BE2C (cell line): ENCODE data around the gene CPS1.

Source experiments
- DNase-seq: peaks from one replicate; pipeline ENCODE4 v3.0.0-alpha.2; 2020
- H3K27me3 ChIP-seq: fragments of 250-450 bp; sonication (Bioruptor Pico); 2 replicates; pipeline ENCODE4 v1.5.1; 2020; ENCODE audit warnings: mild to moderate bottlenecking
- H3K36me3 ChIP-seq: fragments of 250-450 bp; sonication (Bioruptor Pico); 2 replicates; pipeline ENCODE4 v1.5.1; 2020; ENCODE audit warnings: mild to moderate bottlenecking
- H3K4me1 ChIP-seq: fragments of 250-450 bp; sonication (Bioruptor Pico); 2 replicates; pipeline ENCODE4 v1.5.1; 2020
- H3K4me3 ChIP-seq: 2 replicates; pipeline ENCODE4 v1.5.1; 2011; ENCODE audit warnings: low read depth, low read length
- H3K9me3 ChIP-seq: fragments of 250-450 bp; sonication (Bioruptor Pico); 2 replicates; pipeline ENCODE4 v1.5.1; 2020
- TF ChIP-seq, protein P1 (sequence below): IDR thresholded peaks from 2 replicates; pipeline ENCODE4 v1.5.1; 2012; ENCODE audit warnings: mild to moderate bottlenecking, low read depth, low read length

CPS1 gene

GRCh38 chr2:210524533-210524932 is 31.9 kb upstream of the CPS1 start:
- no peak overlapping the region for H3K4me3 ChIP-seq
- TF ChIP-seq, protein P1, sequence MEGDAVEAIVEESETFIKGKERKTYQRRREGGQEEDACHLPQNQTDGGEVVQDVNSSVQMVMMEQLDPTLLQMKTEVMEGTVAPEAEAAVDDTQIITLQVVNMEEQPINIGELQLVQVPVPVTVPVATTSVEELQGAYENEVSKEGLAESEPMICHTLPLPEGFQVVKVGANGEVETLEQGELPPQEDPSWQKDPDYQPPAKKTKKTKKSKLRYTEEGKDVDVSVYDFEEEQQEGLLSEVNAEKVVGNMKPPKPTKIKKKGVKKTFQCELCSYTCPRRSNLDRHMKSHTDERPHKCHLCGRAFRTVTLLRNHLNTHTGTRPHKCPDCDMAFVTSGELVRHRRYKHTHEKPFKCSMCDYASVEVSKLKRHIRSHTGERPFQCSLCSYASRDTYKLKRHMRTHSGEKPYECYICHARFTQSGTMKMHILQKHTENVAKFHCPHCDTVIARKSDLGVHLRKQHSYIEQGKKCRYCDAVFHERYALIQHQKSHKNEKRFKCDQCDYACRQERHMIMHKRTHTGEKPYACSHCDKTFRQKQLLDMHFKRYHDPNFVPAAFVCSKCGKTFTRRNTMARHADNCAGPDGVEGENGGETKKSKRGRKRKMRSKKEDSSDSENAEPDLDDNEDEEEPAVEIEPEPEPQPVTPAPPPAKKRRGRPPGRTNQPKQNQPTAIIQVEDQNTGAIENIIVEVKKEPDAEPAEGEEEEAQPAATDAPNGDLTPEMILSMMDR = no peak
- H3K4me1 ChIP-seq = no peaks in the 10 kb centered on the region
- no peaks in the 10 kb centered on the region; the same call in 1 of the 2 replicates for H3K27me3 ChIP-seq
- DNase-seq = no peak
- no peaks in the 10 kb centered on the region for H3K9me3 ChIP-seq
- H3K36me3 ChIP-seq = no peaks in the 10 kb centered on the region

DNA sequence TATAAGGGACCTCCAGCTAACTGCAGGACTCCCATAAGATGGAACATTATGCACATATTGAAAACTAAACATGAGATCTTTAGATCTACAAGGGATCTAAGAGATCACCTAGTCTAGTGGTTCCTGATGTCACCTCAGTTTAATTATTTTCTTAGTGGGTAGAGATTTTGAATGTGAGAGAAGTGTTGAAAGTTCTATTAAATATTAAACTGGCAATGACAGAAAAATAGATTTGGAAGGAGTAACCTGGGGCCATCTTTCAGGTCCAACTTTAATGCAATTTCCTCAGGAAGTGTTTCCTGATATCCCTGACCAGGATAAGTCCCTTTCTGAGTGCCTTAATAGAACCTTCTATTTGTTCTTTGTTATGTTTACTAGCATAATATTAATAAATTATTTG is 29.1 kb upstream of the CPS1 start:
- no peaks in the 10 kb centered on the region; the same call in 1 of the 2 replicates for H3K27me3 ChIP-seq
- DNase-seq = no peak
- H3K4me3 ChIP-seq = no peak overlapping the region
- H3K36me3 ChIP-seq = no peaks in the 10 kb centered on the region
- H3K4me1 ChIP-seq = no peaks in the 10 kb centered on the region
- TF ChIP-seq, protein P1 = no peak
- no peaks in the 10 kb centered on the region for H3K9me3 ChIP-seq

DNA sequence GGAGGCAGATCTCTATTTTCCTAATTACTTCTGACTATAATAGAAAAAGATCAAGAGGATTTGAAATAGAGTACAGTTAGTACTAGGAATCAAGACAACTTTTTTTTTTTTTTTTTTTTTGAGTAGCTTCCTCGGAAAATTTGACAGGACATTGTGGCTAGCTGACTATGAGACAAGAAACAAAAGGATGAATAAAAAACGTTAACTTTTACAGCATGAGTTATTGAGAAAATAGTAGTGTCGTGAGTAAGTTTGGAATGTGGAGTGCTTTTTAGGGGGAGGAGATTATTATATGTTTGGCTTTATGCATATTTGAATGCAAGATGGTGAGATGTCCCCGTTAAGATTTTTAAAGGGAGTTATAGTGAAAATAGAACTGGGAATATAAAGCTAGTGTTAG is 27.7 kb upstream of the CPS1 start:
- H3K4me1 ChIP-seq = no peaks in the 10 kb centered on the region
- TF ChIP-seq, protein P1 = no peak
- no peaks in the 10 kb centered on the region for H3K36me3 ChIP-seq
- no peak for DNase-seq
- H3K27me3 ChIP-seq = no peaks in the 10 kb centered on the region; the same call in 1 of the 2 replicates
- H3K9me3 ChIP-seq = no peaks in the 10 kb centered on the region
- H3K4me3 ChIP-seq = no peak overlapping the region

DNA sequence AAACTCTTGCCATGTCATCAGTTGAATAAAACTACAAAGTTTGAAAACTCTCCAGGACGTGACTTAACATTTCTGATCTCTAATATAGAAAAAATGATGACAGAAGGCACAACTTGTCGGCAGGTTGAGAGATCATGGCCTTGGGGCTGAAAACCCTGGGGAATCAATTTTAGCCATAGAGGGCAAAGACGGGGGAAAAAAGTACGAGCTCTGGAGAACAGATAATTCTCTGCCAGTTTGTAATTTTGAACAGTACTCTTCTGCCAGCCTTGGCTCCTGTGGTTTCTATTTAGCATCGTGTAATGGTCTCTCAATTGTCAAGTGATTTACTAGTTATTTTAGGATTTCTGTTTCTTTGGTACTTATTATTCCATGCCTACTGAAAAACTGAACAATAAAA is 25.3 kb upstream of the CPS1 start:
- DNase-seq = no peak
- no peaks in the 10 kb centered on the region for H3K36me3 ChIP-seq
- H3K9me3 ChIP-seq = no peaks in the 10 kb centered on the region
- no peaks in the 10 kb centered on the region for H3K4me1 ChIP-seq
- TF ChIP-seq, protein P1 = no peak
- no peak overlapping the region for H3K4me3 ChIP-seq
- no peaks in the 10 kb centered on the region; the same call in 1 of the 2 replicates for H3K27me3 ChIP-seq

GRCh38 chr2:210531482-210531881 is 24.9 kb upstream of the CPS1 start:
- H3K4me1 ChIP-seq = no peaks in the 10 kb centered on the region
- no peak overlapping the region for H3K4me3 ChIP-seq

DNA sequence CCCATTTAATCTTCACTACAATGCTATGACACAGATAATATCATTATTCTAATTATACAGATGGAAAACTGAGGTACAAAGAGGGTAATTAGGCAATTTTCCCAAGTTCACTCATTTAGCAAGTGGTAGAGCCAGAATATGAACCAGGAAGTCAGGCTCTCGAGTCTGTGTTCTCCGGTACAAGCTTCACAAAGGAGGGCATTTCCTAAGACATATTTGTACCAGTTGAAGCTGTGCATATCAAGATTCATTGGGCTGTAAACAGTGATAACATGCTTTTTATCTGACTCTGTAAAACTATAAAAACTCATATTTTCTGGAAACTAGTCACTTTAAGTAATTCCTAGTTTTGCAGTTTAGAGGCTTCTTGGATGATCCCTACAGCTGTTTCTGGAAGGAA is 23.0 kb upstream of the CPS1 start:
- H3K36me3 ChIP-seq = no peaks in the 10 kb centered on the region
- TF ChIP-seq, protein P1 = no peak
- H3K27me3 ChIP-seq = no peaks in the 10 kb centered on the region; the same call in 1 of the 2 replicates
- H3K4me3 ChIP-seq = no peak overlapping the region
- no peak for DNase-seq
- H3K9me3 ChIP-seq = no peaks in the 10 kb centered on the region
- no peaks in the 10 kb centered on the region for H3K4me1 ChIP-seq

More at GRCh38 chr2:210531482-210531881, 24.9 kb upstream of the CPS1 start:
- TF ChIP-seq, protein P1 = no peak
- no peaks in the 10 kb centered on the region for H3K9me3 ChIP-seq
- no peaks in the 10 kb centered on the region for H3K36me3 ChIP-seq
- H3K27me3 ChIP-seq = no peaks in the 10 kb centered on the region; the same call in 1 of the 2 replicates
- no peak for DNase-seq
